Muscle of arm (tissue), 12 donors: ENCODE data around the gene NTM. TPM values are rescaled to one million over a fixed set of nuclear protein-coding genes. Genes with fewer than 3 reads are reported as not detected.
"Not testable (repeated sequence)": the region's sequence is repeated elsewhere in the genome, so short reads cannot be mapped to it uniquely, and the experiment has no call there.

Experiments used
- DNase-seq: peaks from one replicate; pipeline ENCODE4 v3.0.0-alpha.2; 2013
- polyA plus RNA-seq, 12 donors: library from polyadenylated mRNA; unstranded; fragments of 120-200 nt; gene quantifications; one replicate each; pipeline ENCODE4 v1.2.1, GENCODE V29; 2013; ENCODE audit not compliant: insufficient read length in 12 of 12

The NTM gene
- polyA plus RNA-seq, 12 donors = 9.6 to 40.9 (median 22.3) TPM; not detected in 1

- DNase-seq = not testable (repeated sequence)
These were observed 127.3 kb downstream of the NTM start for GRCh38 chr11:131497686-131498085.

DNA sequence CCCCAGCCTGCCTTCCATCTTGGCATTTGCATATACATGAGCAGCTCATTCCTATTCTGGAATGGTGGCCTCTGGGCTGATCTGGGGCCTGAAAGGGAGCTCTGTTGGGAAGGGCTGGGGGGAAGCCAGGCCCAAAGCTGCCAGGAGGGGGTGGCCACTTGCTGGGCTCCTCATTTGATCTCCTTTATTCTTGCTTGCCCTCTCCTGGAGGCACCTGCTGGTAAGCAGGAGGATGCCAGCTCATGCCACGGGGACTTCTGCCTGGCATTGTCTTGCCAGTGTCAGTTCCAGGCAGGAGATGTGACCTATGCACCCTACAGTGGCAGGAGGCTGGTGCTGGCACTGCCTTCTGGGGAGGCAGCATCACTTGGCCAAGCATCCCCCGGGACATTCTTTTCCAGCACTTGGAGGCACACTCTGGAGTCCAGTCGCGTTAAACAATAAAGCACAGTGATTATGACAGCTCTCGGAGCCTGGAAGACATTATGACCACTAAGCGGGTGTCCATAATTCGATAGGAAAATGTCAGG, 128.3 kb downstream of the NTM start:
- DNase-seq = no peak

GRCh38 chr11:131499199-131499598, 128.8 kb downstream of the NTM start:
- no peak for DNase-seq

DNA sequence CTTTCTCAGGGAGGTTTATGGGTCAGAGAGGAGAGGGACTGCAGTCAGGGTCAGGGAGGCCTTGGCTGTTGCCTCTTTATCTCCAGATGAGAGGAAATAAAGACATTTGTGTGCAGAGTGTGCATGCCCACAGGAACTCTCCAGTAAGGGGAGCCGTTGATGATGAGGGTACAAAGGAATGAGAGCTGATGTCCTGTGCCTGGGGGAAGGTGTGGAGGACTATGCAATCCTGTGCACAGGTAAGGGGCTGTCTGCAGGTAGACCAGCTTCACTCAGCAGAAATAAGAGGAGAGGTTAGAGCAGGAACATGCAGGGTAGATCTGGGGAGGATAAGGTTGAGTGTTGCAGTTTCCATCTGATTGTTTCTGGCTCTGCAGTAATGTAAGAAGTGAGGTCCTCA, 132.6 kb downstream of the NTM start:
- DNase-seq = no peak

DNA sequence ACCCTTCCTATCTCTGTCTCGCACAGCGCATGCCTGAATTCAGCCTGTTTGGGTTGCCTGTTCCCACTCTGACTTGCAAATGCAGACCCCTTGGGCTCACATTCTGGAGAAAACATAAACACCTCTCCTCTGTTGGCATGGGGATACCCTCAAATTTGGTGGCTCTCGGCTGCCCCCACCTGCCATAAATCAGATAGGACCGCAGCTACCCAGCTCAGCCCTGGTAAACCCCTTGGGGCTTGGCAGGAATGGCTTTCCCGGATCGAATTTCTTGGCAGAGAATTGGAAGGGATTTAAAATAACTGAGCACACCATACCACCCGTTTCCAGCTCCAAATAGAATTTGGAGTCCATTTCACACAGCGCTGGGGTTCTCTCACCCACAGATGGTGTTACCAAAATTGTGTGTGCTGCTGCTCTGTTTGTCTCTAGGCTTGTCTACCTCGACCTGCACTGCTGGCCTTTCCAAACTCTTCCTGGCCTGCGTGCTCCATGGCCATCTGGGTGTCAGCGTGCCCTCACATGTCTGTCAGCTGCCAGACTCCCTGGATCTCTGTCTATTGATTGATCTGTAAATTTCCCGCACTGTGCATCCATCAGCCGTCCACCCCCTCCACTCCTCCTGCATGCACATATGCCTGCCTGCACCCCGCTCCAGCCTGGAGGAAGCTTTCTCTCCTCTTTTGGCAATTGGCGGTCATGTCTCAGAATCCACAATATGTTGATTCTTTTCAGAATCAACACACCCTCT, 134.0 kb downstream of the NTM start:
- DNase-seq = no peak

GRCh38 chr11:131506348-131506747, 135.9 kb downstream of the NTM start:
- no peak for DNase-seq

- DNase-seq = no peak
These were observed 140.2 kb downstream of the NTM start for GRCh38 chr11:131510662-131511061.

DNA sequence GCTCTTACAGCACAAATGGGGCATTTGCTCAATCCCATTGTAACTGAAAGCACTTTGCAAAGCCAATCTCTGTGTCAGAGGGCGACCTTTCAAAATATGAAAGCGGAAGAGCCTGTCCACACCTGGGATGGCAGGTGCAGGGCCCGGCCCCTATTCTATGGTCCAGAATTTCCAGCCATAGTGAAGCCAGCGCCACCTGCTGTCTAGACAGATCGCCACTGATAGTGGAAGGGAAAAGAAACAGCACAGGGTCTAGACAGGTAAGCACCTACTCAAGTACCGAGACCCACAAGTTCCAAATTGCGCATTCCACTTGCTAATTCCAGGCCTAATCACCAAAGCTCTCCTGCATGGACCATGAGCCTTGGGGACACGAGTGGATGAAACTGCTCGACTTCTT, 141.4 kb downstream of the NTM start:
- DNase-seq = no peak

DNA sequence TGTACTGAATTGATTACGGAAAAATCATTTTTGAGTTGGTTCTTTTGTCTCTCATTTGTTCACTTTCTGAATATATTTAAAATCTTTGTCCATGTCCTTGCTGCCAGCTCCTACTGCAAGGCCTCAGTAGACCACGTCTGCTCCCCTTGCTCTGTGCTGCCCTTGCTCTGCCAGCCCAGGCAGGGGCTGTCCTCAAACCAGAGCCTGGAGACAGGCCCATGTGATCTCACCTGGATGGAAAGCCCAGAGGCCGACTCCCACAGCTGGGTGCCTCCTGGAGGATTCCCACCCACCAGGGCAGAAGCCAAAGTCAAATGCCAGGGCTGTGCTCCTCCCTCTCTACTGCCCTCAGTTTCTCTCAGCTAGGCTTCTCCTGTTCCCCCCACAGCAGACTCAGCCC, 141.8 kb downstream of the NTM start:
- no peak for DNase-seq

DNA sequence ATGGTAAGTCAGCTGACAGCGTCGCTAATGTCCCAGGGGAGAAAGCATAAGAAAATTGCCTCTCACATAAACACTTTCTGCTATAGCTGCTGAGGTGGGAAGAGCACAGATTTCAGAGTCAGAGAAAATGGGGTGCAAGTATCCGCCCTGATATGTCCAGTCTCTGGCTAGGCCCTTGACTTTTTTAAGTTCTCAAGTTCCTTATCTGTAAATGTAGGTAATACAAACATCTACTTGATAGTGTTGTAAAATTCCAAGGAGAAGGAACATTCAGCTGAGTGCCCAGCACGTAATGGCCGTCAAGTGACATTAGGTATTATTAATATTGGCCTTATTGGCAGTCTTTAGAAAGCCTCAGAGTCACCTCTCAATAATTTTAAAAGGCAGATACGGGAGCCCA, 143.6 kb downstream of the NTM start:
- no peak for DNase-seq

DNA sequence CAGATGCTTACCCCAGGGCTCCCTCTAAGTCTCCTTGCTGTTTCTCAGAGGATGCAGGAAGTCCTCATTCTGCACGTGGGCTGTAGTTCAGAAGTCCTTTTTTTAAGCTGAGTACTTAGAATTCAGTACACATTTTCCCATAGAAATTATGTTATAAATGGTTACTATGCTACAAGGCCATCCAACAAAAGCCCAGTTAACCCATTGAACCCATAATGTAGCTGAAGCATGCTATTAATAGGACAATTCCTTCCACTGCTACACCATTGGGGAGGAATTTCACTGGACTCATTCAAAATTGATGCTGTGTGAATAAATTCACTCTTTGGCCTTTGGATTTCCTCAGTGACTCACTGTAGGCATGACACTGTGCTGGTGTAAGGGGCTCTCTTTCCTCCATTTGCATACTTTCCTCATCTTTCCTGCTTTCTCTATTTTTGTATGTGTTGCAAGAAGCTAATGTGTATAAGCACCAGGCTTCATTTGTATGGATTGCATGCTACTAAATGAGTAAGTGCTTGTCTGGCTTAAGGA, 148.0 kb downstream of the NTM start:
- DNase-seq = no peak

GRCh38 chr11:131522851-131523250, 152.4 kb downstream of the NTM start:
- no peak for DNase-seq

- DNase-seq = no peak
These were observed 160.0 kb downstream of the NTM start for GRCh38 chr11:131530407-131530806.

- DNase-seq = no peak
These were observed 162.7 kb downstream of the NTM start for GRCh38 chr11:131533149-131533548.

DNA sequence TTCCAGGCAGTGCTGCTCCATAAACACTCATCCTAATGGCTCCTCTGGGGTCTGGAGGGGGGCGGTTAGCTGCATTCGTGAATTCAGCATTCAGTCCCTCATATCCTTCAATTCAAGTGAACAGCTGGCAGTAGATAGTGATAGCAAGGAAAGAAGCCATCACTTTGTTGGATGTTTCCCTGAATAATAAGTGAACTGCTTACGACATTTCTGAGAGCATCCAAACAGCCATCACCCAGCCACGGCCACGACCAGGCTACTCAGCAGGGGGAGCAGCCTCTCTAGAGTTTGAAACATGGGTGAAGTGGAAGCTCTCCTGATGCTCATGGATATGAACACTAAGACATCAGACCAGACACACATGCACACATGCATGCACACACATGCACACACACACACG, 163.6 kb downstream of the NTM start:
- no peak for DNase-seq

- DNase-seq = no peak
These were observed 164.2 kb downstream of the NTM start for GRCh38 chr11:131534611-131535010.

- no peak for DNase-seq
These were observed 165.7 kb downstream of the NTM start for GRCh38 chr11:131536159-131536558.

DNA sequence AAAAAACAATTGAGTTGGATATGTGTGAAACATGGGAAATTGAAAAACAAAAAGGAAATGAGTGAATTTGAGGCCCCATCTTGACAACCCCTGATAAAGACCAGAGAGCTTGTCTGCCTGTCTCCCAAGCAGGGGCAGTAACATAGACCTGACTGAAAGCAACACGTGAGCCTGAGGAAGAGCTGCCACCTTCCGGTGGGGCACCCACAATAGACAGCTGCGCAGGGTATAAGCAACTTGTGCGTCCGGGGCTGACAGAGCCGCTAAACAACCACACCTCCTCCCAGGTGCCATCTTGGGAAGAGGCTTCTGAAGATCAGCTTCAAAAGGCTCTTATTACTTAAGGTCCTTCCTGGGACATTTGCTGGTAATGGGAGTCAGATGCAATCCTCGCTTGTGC, 166.8 kb downstream of the NTM start:
- DNase-seq = no peak

GRCh38 chr11:131537748-131538147, 167.3 kb downstream of the NTM start:
- DNase-seq = no peak

GRCh38 chr11:131538322-131538721, 167.9 kb downstream of the NTM start:
- DNase-seq = no peak

DNA sequence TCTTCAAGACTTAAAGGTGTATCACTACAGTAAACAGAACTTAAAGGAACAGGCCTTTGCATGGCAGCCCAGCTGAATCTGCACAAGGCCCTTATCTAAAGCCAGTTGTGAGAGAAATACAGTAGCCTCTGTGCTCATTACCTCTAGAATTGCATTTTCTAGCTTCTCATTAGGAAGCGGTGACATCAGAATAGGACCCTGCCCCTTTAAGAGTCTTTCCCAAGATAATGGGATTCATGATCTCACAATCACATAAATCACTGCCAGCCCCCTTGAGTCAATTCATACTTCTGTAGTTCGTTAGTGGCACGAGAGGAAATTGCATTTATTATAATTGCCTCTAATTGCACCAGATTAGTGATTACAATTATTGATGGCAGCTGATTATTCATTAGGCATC, 170.3 kb downstream of the NTM start:
- no peak for DNase-seq

GRCh38 chr11:131543389-131544025, 173.1 kb downstream of the NTM start:
- DNase-seq = no peak

DNA sequence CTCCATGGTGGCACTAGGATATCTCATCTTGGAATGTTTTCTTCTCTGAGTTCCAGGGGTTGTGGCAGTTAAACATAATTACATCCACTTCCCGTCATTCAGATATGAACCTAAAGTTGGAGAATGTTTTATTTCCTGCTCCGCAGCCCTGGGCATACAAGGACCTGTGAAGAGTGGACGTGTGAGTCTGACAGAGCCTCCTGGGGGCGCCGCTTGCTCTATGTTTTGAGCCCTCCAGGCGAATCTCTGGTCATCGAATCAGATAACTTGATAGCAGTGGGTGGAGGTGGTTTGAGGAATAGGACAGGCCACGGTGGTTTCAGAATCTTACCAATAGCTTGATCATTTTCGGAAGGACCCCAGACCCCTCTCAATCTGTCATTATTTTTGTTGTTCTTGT, 174.2 kb downstream of the NTM start:
- DNase-seq = no peak
